Lower leg skin (tissue), 3 donors: Measurements from ENCODE around the gene DPP6.

Experiments used
- POLR2A ChIP-seq, 2 donors: fragments of 450-650 bp; IDR thresholded peaks; one replicate each; pipeline ENCODE4 v1.6.1; 2016 to 2017; ENCODE audit warnings: antibody characterized with exemption in 2 of 2, mild to moderate bottlenecking in 1 of 2, moderate library complexity in 1 of 2
- TF ChIP-seq, protein P1 (sequence below), 3 donors: fragments of 450-650 bp; IDR thresholded peaks; one replicate each; pipeline ENCODE4 v1.5.1; 2016; ENCODE audit warnings: antibody characterized with exemption in 3 of 3, mild to moderate bottlenecking in 3 of 3, moderate library complexity in 2 of 3

DNA sequence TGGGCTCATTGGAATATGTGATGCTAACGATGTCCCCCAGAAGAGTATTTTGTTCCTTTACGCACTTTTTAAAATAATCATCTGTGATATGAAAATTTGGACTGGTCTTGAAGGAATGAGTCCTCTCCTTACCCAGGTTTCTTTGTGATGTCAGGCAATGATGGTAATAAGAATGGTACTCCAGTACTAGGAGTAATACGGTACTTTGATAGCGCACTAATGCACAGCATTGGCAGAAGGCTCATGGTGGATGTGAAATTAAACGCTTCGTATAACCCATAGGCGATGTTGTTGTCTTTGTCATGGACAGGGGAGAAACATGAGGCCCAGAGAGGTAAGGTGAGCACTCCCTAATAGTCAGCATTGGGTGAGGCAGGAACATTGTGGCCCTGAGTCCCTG, 125.4 kb downstream of the DPP6 start:
- TF ChIP-seq, protein P1, sequence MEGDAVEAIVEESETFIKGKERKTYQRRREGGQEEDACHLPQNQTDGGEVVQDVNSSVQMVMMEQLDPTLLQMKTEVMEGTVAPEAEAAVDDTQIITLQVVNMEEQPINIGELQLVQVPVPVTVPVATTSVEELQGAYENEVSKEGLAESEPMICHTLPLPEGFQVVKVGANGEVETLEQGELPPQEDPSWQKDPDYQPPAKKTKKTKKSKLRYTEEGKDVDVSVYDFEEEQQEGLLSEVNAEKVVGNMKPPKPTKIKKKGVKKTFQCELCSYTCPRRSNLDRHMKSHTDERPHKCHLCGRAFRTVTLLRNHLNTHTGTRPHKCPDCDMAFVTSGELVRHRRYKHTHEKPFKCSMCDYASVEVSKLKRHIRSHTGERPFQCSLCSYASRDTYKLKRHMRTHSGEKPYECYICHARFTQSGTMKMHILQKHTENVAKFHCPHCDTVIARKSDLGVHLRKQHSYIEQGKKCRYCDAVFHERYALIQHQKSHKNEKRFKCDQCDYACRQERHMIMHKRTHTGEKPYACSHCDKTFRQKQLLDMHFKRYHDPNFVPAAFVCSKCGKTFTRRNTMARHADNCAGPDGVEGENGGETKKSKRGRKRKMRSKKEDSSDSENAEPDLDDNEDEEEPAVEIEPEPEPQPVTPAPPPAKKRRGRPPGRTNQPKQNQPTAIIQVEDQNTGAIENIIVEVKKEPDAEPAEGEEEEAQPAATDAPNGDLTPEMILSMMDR (IDR thresholded peaks at IDR 0.05): no peak
- TF ChIP-seq POLR2A (IDR thresholded peaks at IDR 0.05): no peak
